ENCODE measurements around the gene ITGB7.

Gene ITGB7

GRCh38 chr12:53196486-53196885 is 10.6 kb downstream of the ITGB7 start:
- DNase-seq (ENCODE audit: low spot score), result no peak

GRCh38 chr12:53195516-53196420 is 11.3 kb downstream of the ITGB7 start:
- DNase-seq (ENCODE audit: low spot score), result no peak

DNA sequence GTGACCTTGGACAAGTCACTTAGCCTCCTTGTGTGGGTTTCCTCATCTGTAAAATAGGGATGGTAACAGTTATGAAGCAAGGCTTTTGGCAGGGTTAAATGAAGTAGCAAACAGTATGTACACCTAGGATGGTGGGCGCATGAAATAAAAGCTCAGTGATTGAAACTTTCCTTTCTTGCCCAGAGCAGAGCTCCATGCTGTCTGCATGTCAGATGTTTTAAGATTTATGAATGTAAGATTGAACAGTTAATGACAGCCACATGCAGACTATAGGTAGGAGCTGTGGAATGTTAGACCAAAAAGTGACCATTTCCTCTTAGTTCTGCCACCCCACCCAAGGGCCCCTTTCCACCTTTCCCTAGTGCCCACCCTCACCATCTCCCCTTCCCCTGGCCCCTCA is 12.1 kb downstream of the ITGB7 start:
- DNase-seq (ENCODE audit: low spot score), result no peak

- no peak for DNase-seq (ENCODE audit: low spot score)
These were observed 12.9 kb downstream of the ITGB7 start for GRCh38 chr12:53193985-53194716.

- DNase-seq (ENCODE audit: low spot score), result no peak
These were observed 14.0 kb downstream of the ITGB7 start for GRCh38 chr12:53193040-53193439.

DNA sequence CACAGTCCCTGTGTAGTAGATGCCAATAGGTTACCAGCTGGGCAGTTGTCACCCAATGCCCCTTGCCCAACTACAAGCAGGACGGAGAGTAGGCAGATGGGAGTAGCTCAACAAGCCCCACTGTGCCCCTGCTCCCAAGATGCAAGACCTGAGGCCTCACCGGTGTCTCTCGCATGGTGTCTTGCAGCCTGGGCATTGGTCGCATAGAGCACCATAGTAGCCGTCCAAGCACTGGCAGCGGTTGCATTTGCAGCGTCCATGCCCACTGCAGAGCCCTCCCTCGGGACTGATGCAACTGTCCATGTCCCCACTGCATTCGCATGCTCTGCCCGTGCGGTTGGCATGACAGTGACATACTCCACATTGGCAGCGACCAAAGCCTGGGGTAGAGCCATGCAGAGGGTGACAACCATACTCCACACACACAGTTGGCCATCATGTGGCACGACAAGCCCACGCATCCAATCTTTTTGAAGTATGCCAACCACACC is 14.5 kb downstream of the ITGB7 start:
- no peak for DNase-seq (ENCODE audit: low spot score)

DNA sequence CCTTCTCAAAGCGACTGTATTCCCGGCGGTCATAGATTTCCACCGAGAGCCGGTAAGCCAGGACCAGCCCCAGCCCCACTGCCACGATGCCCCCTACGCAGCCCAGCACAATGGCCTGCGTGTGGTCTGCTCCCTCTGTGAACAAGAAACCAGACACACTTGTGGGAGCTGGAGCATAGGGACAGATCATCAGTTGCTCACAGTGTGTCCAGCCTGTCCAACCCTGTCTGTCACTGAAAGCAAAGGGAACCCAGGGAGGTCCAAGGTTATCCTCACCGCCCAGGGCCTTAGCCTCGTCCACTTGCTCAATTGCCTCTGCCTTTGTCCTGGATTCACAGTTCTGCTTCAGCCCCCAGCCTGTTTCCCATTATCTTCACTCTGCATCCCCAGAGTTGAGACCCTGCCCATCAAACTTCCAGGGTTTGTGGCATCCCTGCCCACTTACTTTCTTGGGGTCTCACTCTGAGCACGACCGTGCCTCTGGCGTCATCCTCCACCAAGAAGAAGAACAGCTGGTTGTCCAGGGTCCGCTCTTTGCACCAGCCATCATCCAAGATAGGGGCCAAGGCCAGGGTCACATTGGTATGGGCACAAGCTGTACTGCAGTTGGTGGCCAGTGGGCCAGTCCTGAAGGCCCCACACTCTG is 15.0 kb downstream of the ITGB7 start:
- no peak for DNase-seq (ENCODE audit: low spot score)

DNA sequence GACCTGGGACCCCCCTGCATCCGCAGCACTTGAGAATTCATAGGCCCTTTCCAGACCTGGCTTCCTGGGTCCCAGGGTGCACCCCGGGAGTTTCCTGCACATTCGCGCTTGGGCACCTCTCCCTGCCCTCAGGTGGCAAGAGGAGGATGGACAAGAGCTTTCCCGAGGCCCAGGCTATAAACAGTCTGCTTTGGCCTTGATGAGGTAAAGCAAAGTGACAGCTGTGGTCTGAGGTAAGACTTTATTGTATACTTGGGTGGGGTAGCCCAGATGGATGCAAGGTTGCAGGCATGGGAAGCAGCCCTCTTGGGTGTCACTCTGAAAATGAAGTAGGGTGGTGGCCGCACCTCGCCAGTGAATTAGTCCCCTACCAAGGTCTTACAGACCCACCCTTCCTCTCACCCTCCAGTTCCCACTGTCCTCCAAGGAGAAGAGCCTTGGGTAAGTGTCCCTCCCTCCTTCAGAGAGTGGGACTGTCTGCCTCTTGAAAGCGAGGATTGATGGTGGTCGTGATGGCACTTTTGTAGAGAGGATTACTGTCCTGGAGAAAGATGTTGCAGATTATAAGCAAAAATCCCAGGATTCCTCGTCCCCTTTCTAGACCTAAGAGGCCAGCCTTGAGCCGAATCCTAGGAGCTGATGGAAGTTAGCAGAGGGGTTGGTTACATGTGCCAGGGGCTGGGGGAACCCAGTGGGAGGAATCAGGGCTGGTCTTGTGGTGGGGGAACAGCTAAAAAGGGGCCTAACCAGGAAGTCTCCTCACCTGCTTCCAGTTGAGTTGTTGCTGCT is 15.8 kb downstream of the ITGB7 start:
- DNase-seq (ENCODE audit: low spot score), result no peak

DNA sequence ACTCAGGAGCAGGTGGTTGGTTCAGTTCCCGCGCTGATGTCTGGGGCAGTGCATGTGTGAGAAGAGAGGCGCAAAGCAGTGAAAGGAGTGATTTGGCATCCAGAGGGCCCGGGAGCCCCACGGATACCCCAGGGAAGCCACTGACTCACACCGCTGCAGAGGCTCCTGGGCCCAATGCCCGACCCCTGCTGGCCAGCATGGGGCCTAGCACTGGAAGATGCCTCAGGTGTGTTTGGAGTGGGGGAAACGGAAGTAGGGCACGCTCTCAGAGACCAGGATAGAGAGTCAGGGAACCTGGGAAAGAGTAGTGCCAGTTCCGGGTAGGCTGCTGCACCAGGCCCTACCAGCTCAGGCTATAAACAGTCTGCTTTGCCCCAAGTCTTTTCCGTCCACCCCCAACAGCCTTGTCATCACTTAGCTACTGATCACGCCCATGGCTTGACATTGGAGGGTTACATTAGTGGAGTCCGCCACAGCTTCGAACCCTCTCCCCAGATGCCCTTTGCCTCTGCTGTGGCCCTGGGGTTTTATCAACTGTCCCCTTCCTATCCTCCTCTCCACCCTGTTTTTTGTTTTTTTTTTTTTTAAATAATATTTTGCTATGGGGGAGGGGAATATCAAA is 16.8 kb downstream of the ITGB7 start:
- DNase-seq (ENCODE audit: low spot score), result no peak

GRCh38 chr12:53187145-53187899 is 19.7 kb downstream of the ITGB7 start:
- DNase-seq (ENCODE audit: low spot score), result no peak

DNA sequence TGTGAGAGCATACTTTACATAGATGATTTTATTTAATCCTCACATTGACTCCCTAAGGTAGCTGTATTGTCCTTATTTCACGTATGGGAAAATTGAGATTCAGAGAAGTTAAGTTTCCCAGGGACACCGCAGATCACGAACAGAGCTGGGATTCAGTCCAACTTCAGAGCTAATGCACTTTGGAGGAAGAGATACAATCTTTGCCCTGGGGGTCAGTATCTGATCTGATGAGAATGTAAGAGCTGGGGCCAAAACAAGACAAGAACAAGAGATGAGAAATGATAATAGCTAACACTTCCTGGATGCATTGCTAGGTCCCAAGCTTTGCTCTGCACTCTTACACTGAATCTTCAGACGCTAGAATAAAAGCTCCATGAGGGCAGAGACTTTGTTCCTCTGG is 20.3 kb downstream of the ITGB7 start:
- DNase-seq (ENCODE audit: low spot score), result no peak

- no peak for DNase-seq (ENCODE audit: low spot score)
These were observed 21.4 kb downstream of the ITGB7 start for GRCh38 chr12:53185582-53186153.

- no peak for DNase-seq (ENCODE audit: low spot score)
These were observed 22.2 kb downstream of the ITGB7 start for GRCh38 chr12:53184828-53185227.

- DNase-seq (ENCODE audit: low spot score), result no peak
These were observed 24.1 kb downstream of the ITGB7 start for GRCh38 chr12:53182903-53183302.

DNA sequence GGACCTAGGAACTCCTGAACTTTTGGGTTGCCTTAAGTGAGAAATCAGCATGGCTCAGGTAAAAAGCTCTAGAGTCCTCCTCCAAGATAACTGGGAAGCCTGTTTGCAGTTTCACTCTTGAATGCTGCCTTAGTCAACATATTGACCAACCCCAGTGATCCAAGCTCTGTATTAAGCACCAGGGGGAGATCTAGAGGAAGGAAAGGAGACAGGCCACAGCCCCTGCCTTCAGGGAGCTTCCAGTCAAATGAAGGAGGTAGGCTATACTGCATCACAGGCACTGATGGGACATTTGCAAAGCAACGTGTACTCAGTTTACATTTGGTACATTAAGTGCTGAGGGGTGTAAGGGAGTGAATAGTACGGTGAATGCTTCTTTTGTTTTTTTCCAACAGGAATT is 25.1 kb downstream of the ITGB7 start:
- DNase-seq (ENCODE audit: low spot score), result no peak

DNA sequence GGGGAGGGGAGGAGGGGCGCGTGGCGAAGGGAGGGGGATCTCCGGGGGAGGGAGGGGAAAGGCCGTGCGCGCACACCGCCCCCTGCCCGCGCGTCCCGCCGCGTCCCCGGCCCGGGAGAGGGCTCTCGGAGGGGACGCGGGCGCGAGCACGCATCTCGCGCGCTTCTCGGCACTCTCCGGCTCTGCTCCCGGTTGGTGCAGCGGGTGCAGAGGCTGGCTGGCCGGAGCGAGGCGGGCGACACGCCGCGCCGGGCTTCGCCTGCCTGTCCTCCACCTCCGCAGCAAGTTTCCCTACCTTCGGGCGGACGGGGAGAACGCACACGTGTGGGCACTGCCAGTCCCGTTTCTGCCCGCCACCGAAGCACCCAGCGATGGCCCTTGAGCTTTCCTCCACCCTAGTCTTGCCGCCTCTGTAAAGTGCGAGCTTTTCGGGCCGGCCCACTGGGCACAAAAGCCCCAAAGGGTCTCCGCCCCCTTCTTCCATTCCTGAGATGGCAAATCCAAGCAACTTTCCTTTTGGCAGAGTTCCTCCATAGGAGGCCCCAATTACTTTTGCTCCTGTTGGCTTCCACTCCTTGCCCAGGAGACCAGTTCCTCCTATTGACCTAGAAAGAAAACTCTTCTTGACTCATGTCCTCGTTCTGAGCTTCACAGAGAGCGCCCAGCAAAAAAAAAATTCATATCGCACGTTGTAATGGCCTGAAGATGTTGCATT is 26.0 kb downstream of the ITGB7 start:
- DNase-seq (ENCODE audit: low spot score), result peak; percentile 80

GRCh38 chr12:53180220-53180930 is 26.7 kb downstream of the ITGB7 start, which contains the start of the genes CSAD and ZNF740:
TSS of gene CSAD (minus strand) at chr12:53180925. CDS start at chr12:53173470, 7,455 bp downstream.
TSS of gene ZNF740 (plus strand) at chr12:53180722. CDS start at chr12:53181984, 1,262 bp downstream.
- peak; percentile 98 for DNase-seq (ENCODE audit: low spot score)

GRCh38 chr12:53179687-53180219 is 27.3 kb downstream of the ITGB7 start:
- DNase-seq (ENCODE audit: low spot score), result peak; percentile 30

Data from Ammon's horn (tissue), 1 donor.